GM23338 (cell line): ENCODE results near the gene TUFT1. TPM values are rescaled to one million over a fixed set of nuclear protein-coding genes. Genes with fewer than 3 reads are reported as not detected.

ENCODE experiments used
- ATAC-seq: fragments of 200-7000 bp; cut with Tn5 transposase; 3 replicates; pipeline ENCODE4 v1.9.1; 2020
- DNase-seq: peaks from one replicate; pipeline ENCODE4 v3.0.0-alpha.2; 2015; ENCODE audit warnings: low spot score
- H2AFZ ChIP-seq: fragments of 200-600 bp; sonication (generic); 2 replicates; pipeline ENCODE4 v1.8.0; 2016; ENCODE audit warnings: antibody characterized with exemption, mild to moderate bottlenecking, moderate library complexity
- H3F3A ChIP-seq: fragments of 200-600 bp; sonication (generic); replicated peaks from 2 replicates; pipeline ENCODE4 v1.8.0; 2017; ENCODE audit warnings: antibody characterized with exemption, mixed run types, low read depth
- H3K27ac ChIP-seq: fragments of 200-600 bp; sonication (generic); 2 replicates; pipeline ENCODE4 v1.6.1; 2016; ENCODE audit warnings: low read depth
- H3K27me3 ChIP-seq: fragments of 200-600 bp; sonication (generic); 2 replicates; pipeline ENCODE4 v1.8.0; 2016; ENCODE audit warnings: mild to moderate bottlenecking, mixed run types, moderate library complexity; ENCODE audit not compliant: insufficient read depth
- H3K36me3 ChIP-seq: fragments of 200-600 bp; sonication (generic); 2 replicates; pipeline ENCODE4 v1.8.0; 2016; ENCODE audit warnings: mild to moderate bottlenecking; ENCODE audit not compliant: insufficient read depth
- H3K4me1 ChIP-seq: fragments of 200-600 bp; sonication (generic); 2 replicates; pipeline ENCODE4 v1.8.0; 2016; ENCODE audit warnings: mild to moderate bottlenecking, moderate library complexity; ENCODE audit not compliant: insufficient read depth
- H3K4me2 ChIP-seq: fragments of 200-600 bp; sonication (generic); 2 replicates; pipeline ENCODE4 v1.7.1; 2017; ENCODE audit warnings: mixed run types
- H3K4me3 ChIP-seq: fragments of 200-600 bp; sonication (generic); 2 replicates; pipeline ENCODE4 v1.6.1; 2016; ENCODE audit warnings: mixed run types
- H3K79me2 ChIP-seq: fragments of 200-600 bp; sonication (generic); replicated peaks from 2 replicates; pipeline ENCODE4 v1.8.0; 2017; ENCODE audit warnings: mild to moderate bottlenecking; ENCODE audit not compliant: insufficient read depth
- H3K9me2 ChIP-seq: fragments of 200-600 bp; sonication (generic); 2 replicates; pipeline ENCODE4 v1.8.0; 2017; ENCODE audit not compliant: insufficient read depth
- H4K20me1 ChIP-seq: fragments of 200-600 bp; sonication (generic); replicated peaks from 2 replicates; pipeline ENCODE4 v1.8.0; 2017; ENCODE audit warnings: mild to moderate bottlenecking; ENCODE audit not compliant: insufficient read depth
- H3K27ac Mint-ChIP-seq: 2 replicates; pipeline ENCODE4 v1.8.0; 2020; ENCODE audit warnings: inconsistent platforms, mild to moderate bottlenecking, moderate library complexity, mixed read lengths
- H3K27me3 Mint-ChIP-seq: 3 replicates; pipeline ENCODE4 v1.8.0; 2022; ENCODE audit warnings: low read depth, mild to moderate bottlenecking, moderate library complexity, mixed read lengths, inconsistent platforms; ENCODE audit not compliant: insufficient read depth, poor library complexity
- H3K36me3 Mint-ChIP-seq: 3 replicates; pipeline ENCODE4 v1.8.0; 2021; ENCODE audit warnings: low read depth, mild to moderate bottlenecking, inconsistent platforms, moderate library complexity, mixed read lengths
- H3K4me1 Mint-ChIP-seq: 3 replicates; pipeline ENCODE4 v1.8.0; 2020; ENCODE audit warnings: mild to moderate bottlenecking, inconsistent platforms, mixed read lengths
- H3K4me3 Mint-ChIP-seq: 3 replicates; pipeline ENCODE4 v1.8.0; 2021; ENCODE audit warnings: moderate library complexity, mild to moderate bottlenecking, inconsistent platforms, mixed read lengths
- H3K9me3 Mint-ChIP-seq: 3 replicates; pipeline ENCODE4 v1.8.0; 2020; ENCODE audit warnings: moderate library complexity, mild to moderate bottlenecking, inconsistent platforms, mixed read lengths
- EZH2phosphoT487 ChIP-seq: fragments of 200-600 bp; sonication (generic); IDR thresholded peaks from one replicate; pipeline ENCODE4 v1.8.1; 2018; ENCODE audit warnings: antibody characterized with exemption; ENCODE audit not compliant: unreplicated experiment
- NANOG ChIP-seq: IDR thresholded peaks from 2 replicates; pipeline ENCODE4 v1.6.1; 2016; ENCODE audit warnings: antibody characterized with exemption, borderline replicate concordance
- REST ChIP-seq: IDR thresholded peaks from one replicate; pipeline ENCODE4 v1.6.1; 2018; ENCODE audit warnings: antibody characterized with exemption; ENCODE audit not compliant: unreplicated experiment
- ZNF114 ChIP-seq: fragments of 250-450 bp; sonication (Bioruptor Pico); IDR thresholded peaks from 2 replicates; pipeline ENCODE4 v1.5.0; 2020; ENCODE audit warnings: mild to moderate bottlenecking, moderate library complexity
- ZNF462 ChIP-seq: fragments of 250-450 bp; sonication (Bioruptor Pico); IDR thresholded peaks from 2 replicates; pipeline ENCODE4 v1.5.0; 2020; ENCODE audit warnings: mild to moderate bottlenecking, moderate library complexity
- polyA plus RNA-seq: library from polyadenylated mRNA; unstranded; fragments of >200 nt; fragmentation: Nextera tagmentation; extraction: Ambion mirVana; gene quantifications from 2 replicates; pipeline ENCODE4 v1.2.1, GENCODE V29; 2016
- total RNA-seq: library from RNA; depleted of rRNA; stranded (reverse); fragments of >200 nt; shearing (Covaris generic); gene quantifications from 2 replicates; pipeline ENCODE4 v1.2.3, GENCODE V29; 2014

TUFT1 gene
- total and polyA plus RNA-seq, 2 experiments from 2014 or later = 6.0 to 11.9 TPM

DNA sequence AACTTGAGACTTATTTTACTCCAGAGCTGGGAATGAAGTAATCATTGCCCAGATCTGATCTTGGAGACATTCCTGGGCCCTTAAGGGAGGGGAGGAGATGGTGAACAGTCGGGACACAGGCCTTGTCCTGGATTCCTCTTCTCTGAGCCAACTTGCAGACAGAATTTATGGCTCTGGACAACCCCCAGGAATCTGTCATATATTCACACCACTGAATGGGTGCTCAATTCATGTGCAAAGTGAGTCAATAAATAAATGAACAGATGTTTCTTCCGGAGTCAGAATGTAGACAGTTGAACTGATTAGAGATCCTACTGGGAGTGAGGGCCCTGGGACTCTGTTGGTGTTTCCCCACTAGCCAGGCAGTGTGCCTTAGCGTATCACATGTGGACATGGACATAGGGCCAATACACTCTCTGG lies 2.6 kb downstream of the TUFT1 start (continued):
- TF ChIP-seq ZNF462 (CRISPR knock-in tag) (no peak), REST (no peak)

GRCh38 chr1:151545542-151545941 lies 5.4 kb downstream of the TUFT1 start:
- no peaks in the 10 kb centered on the region; the same call in 2 of the 3 replicates for H3K9me3 Mint-ChIP-seq
- no peak for DNase-seq
- TF ChIP-seq ZNF462 (CRISPR knock-in tag) = no peak
- TF ChIP-seq ZNF114 (CRISPR knock-in tag) = no peak
- no peak for TF ChIP-seq NANOG
- TF ChIP-seq EZH2phosphoT487 = no peak

More at GRCh38 chr1:151545542-151545941, 5.4 kb downstream of the TUFT1 start:
- 0 out of 2 replicates have a peak overlapping the region, but pooled peaks have one; percentile 29 for H3K27ac ChIP-seq
- H3K4me1 ChIP-seq = peaks cover 17% of the 10 kb centered on the region
- Mint-ChIP-seq H3K4me3 (no peak overlapping the region), H3K4me1 (peaks cover 35% of the 10 kb centered on the region), H3K36me3 (no peaks in the 10 kb centered on the region; the same call in 2 of the 3 replicates), H3K27me3 (peaks cover 10% of the 10 kb centered on the region), H3K27ac (peak overlapping the region; percentile 16; the same call in 1 of the 2 replicates)
- no peak overlapping the region for H3K4me2 ChIP-seq
- H3K9me2 ChIP-seq = no peaks in the 10 kb centered on the region
- H3F3A ChIP-seq = no peaks in the 10 kb centered on the region
- peaks cover 6% of the 10 kb centered on the region; the same call in 1 of the 2 replicates for H4K20me1 ChIP-seq
- no peak overlapping the region for H3K4me3 ChIP-seq
- H3K79me2 ChIP-seq = peaks cover 65% of the 10 kb centered on the region
- H2AFZ ChIP-seq = no peak overlapping the region
- no peak for ATAC-seq
- H3K36me3 ChIP-seq = no peaks in the 10 kb centered on the region
- 0 out of 2 replicates have a peak, but pooled peaks cover 6% of the 10 kb centered on the region for H3K27me3 ChIP-seq
